Kidney (tissue), 14 donors: ENCODE measurements around the gene ZG16B. TPM values are rescaled to one million over a fixed set of nuclear protein-coding genes. Genes with fewer than 3 reads are reported as not detected.

Experiments
- DNase-seq, 5 donors: peaks; one replicate each; pipeline ENCODE4 v3.0.0-alpha.2; 2013 to 2020
- FAIRE-seq: peaks from 2 replicates; lab custom pipeline; 2012; peaks lifted over from hg19 to GRCh38; lab: Jason Lieb, UNC
- H3K27ac ChIP-seq, 2 donors: one replicate each; pipeline ENCODE4 v1.7.0; 2013; ENCODE audit warnings: low read depth in 2 of 2, low read length in 2 of 2, inconsistent platforms in 1 of 2
- H3K27me3 ChIP-seq: one replicate; pipeline ENCODE4 v1.7.1; 2013; ENCODE audit warnings: low read length, inconsistent platforms; ENCODE audit not compliant: control insufficient read depth, insufficient read depth
- H3K36me3 ChIP-seq, 3 donors: one replicate each; pipeline versions ENCODE4 v1.7.0 to v1.7.1; 2013; ENCODE audit warnings: low read length in 3 of 3, control low read depth in 1 of 3, inconsistent platforms in 1 of 3; ENCODE audit not compliant: insufficient read depth in 3 of 3, control insufficient read depth in 2 of 3
- H3K4me1 ChIP-seq, 3 donors: one replicate each; pipeline versions ENCODE4 v1.7.0 to v1.7.1; 2013; ENCODE audit warnings: low read length in 3 of 3, inconsistent platforms in 1 of 3, low read depth in 1 of 3; ENCODE audit not compliant: control insufficient read depth in 2 of 3, insufficient read depth in 2 of 3
- H3K4me3 ChIP-seq, 3 donors: one replicate each; pipeline versions ENCODE4 v1.7.0 to v1.8.1; 2013; ENCODE audit warnings: low read length in 3 of 3, control low read depth in 1 of 3, inconsistent platforms in 1 of 3
- H3K9ac ChIP-seq, 3 donors: one replicate each; pipeline versions ENCODE4 v1.7.0 to v1.7.1; 2013; ENCODE audit warnings: low read length in 3 of 3, control low read depth in 1 of 3, inconsistent platforms in 1 of 3
- H3K9me3 ChIP-seq, 3 donors: one replicate each; pipeline versions ENCODE4 v1.7.0 to v1.7.1; 2013; ENCODE audit warnings: low read length in 3 of 3, control low read depth in 1 of 3, inconsistent platforms in 1 of 3; ENCODE audit not compliant: control insufficient read depth in 2 of 3, insufficient read depth in 1 of 3
- CTCF ChIP-seq: IDR thresholded peaks from 3 replicates; pipeline ENCODE4 v1.5.1; 2012; ENCODE audit warnings: mild to moderate bottlenecking, moderate library complexity, borderline replicate concordance; ENCODE audit not compliant: insufficient read depth; ENCODE audit errors: extremely low read depth
- intact Hi-C: fragments of 100-400 bp; cut with DNase I; formaldehyde crosslinking; loops from one replicate; pipeline ENCODE4 v1.11.1; 2022
- polyA plus RNA-seq: library from polyadenylated mRNA; stranded (reverse); fragments of 350-450 nt; fragmentation: Illumina TruSeq; extraction: RNeasy Lipid Tissue Mini Kit (QIAGEN cat#74804); gene quantifications from one replicate; pipeline ENCODE4 v1.2.3, GENCODE V29; 2014; ENCODE audit warnings: low read depth, low replicate concordance; ENCODE audit not compliant: insufficient read depth
- total RNA-seq: library from RNA; stranded (reverse); fragmentation: NEBNext Ultra II Directional; extraction: Animal tissue kit (Norgen Biotek cat#: 25700); gene quantifications from one replicate; pipeline ENCODE4 v1.2.1, GENCODE V29; 2021
- donor health status: control.
- donor health status: control.
- donor health status: control.
- donor health status: control.
- donor health status: control.
- donor health status: DM: yes; HTN: yes; CAD: no.
- donor health status: Normal renal cell carcinoma (clear cell type).

ZG16B gene
- total and polyA plus RNA-seq, 2 donors from 2014 or later: 0.69 to 0.98 TPM

- Histone ChIP-seq H3K4me3 (no peak overlapping the region), H3K4me1 (no peaks in the 10 kb centered on the region), H3K9me3 (no peaks in the 10 kb centered on the region), H3K27me3 (no peaks in the 10 kb centered on the region), H3K9ac (no peak overlapping the region), H3K36me3 (no peaks in the 10 kb centered on the region), H3K27ac (no peak overlapping the region)
- FAIRE-seq (no peak), DNase-seq (peak in 1 of 5 donors; percentile 9)
- no peak for TF ChIP-seq CTCF
- intact Hi-C loops: no loop called here
Observed at GRCh38 chr16:2811703-2812471, 18.2 kb upstream of the ZG16B start.

GRCh38 chr16:2813771-2814221, 16.3 kb upstream of the ZG16B start:
- Histone ChIP-seq H3K27me3 (no peaks in the 10 kb centered on the region), H3K9ac (no peak overlapping the region)
- no peak for DNase-seq

GRCh38 chr16:2814551-2815298, 15.4 kb upstream of the ZG16B start:
- Histone ChIP-seq H3K36me3 (no peaks in the 10 kb centered on the region), H3K4me1 (no peaks in the 10 kb centered on the region), H3K9ac (no peak overlapping the region), H3K27me3 (no peaks in the 10 kb centered on the region), H3K4me3 (no peak overlapping the region), H3K27ac (no peak overlapping the region), H3K9me3 (no peaks in the 10 kb centered on the region)
- no peak for DNase-seq
- TF ChIP-seq CTCF: no peak
- FAIRE-seq: no peak
- intact Hi-C loops: no loop called here

More at GRCh38 chr16:2813771-2814221, 16.3 kb upstream of the ZG16B start:
- no peak for FAIRE-seq
- intact Hi-C loops: no loop called here
- Histone ChIP-seq H3K27ac (no peak overlapping the region), H3K36me3 (no peaks in the 10 kb centered on the region), H3K4me3 (no peak overlapping the region), H3K9me3 (no peaks in the 10 kb centered on the region), H3K4me1 (no peaks in the 10 kb centered on the region)
- no peak for TF ChIP-seq CTCF
